HL-60 (cell line): Measurements from ENCODE around the gene LDB3.

ENCODE experiments used
- GABPA ChIP-seq: IDR thresholded peaks from 2 replicates; pipeline ENCODE4 v1.6.1; 2012; ENCODE audit warnings: low read depth
- POLR2AphosphoS5 ChIP-seq: IDR thresholded peaks from 2 replicates; pipeline ENCODE4 v1.6.1; 2012; ENCODE audit warnings: low read depth
- SPI1 ChIP-seq: IDR thresholded peaks from 2 replicates; pipeline ENCODE4 v1.6.1; 2012; ENCODE audit warnings: low read depth, mild to moderate bottlenecking, borderline replicate concordance
- TF ChIP-seq, protein P1 (sequence below): IDR thresholded peaks from one replicate; pipeline ENCODE4 v1.5.1; 2011; ENCODE audit warnings: low read length, control low read depth, inconsistent platforms; ENCODE audit not compliant: insufficient read depth
- TF ChIP-seq, protein P2 (sequence below): IDR thresholded peaks from 2 replicates; pipeline ENCODE4 v1.6.1; 2012; ENCODE audit warnings: low read depth; ENCODE audit not compliant: insufficient replicate concordance

DNA sequence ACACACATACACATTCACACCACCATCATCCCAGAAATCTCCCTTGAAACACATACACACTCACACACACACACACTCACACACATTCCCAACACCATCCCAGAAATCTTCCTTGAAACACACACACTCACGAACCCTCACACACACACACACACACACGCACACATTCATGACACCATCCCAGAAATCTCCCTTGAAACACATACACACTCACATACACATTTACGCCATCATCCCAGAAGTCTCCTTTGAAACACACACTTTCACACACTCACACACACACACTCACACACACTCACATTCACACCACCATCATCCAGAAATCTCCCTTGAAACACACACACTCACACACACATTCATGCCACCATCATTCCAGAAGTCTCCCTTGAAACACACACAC is 14.3 kb upstream of the LDB3 start:
- TF ChIP-seq, protein P1, sequence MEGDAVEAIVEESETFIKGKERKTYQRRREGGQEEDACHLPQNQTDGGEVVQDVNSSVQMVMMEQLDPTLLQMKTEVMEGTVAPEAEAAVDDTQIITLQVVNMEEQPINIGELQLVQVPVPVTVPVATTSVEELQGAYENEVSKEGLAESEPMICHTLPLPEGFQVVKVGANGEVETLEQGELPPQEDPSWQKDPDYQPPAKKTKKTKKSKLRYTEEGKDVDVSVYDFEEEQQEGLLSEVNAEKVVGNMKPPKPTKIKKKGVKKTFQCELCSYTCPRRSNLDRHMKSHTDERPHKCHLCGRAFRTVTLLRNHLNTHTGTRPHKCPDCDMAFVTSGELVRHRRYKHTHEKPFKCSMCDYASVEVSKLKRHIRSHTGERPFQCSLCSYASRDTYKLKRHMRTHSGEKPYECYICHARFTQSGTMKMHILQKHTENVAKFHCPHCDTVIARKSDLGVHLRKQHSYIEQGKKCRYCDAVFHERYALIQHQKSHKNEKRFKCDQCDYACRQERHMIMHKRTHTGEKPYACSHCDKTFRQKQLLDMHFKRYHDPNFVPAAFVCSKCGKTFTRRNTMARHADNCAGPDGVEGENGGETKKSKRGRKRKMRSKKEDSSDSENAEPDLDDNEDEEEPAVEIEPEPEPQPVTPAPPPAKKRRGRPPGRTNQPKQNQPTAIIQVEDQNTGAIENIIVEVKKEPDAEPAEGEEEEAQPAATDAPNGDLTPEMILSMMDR, result no peak
- TF ChIP-seq, protein P2, sequence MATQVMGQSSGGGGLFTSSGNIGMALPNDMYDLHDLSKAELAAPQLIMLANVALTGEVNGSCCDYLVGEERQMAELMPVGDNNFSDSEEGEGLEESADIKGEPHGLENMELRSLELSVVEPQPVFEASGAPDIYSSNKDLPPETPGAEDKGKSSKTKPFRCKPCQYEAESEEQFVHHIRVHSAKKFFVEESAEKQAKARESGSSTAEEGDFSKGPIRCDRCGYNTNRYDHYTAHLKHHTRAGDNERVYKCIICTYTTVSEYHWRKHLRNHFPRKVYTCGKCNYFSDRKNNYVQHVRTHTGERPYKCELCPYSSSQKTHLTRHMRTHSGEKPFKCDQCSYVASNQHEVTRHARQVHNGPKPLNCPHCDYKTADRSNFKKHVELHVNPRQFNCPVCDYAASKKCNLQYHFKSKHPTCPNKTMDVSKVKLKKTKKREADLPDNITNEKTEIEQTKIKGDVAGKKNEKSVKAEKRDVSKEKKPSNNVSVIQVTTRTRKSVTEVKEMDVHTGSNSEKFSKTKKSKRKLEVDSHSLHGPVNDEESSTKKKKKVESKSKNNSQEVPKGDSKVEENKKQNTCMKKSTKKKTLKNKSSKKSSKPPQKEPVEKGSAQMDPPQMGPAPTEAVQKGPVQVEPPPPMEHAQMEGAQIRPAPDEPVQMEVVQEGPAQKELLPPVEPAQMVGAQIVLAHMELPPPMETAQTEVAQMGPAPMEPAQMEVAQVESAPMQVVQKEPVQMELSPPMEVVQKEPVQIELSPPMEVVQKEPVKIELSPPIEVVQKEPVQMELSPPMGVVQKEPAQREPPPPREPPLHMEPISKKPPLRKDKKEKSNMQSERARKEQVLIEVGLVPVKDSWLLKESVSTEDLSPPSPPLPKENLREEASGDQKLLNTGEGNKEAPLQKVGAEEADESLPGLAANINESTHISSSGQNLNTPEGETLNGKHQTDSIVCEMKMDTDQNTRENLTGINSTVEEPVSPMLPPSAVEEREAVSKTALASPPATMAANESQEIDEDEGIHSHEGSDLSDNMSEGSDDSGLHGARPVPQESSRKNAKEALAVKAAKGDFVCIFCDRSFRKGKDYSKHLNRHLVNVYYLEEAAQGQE, result no peak
- no peak for TF ChIP-seq POLR2AphosphoS5
- TF ChIP-seq SPI1, result no peak
- no peak for TF ChIP-seq GABPA
